Activated T-helper 9 cell treated with anti-CD3 and anti-CD28 coated beads, Interleukin-2, amount 50 U/mL, for 16 hours (primary cell): ENCODE data around the gene LRRC3.
A peak's percentile ranks its signal among the peaks of the same experiment; 100 is the strongest.
"Not testable (repeated sequence)": the region's sequence is repeated elsewhere in the genome, so short reads cannot be mapped to it uniquely, and the experiment has no call there.

ENCODE experiments used
- DNase-seq: peaks from one replicate; pipeline ENCODE4 v3.0.0-alpha.2; 2020; ENCODE audit warnings: low read depth

LRRC3 gene

GRCh38 chr21:44478124-44478800 is 23.0 kb downstream of the LRRC3 start:
- DNase-seq, result no peak

GRCh38 chr21:44478801-44479167 is 23.5 kb downstream of the LRRC3 start:
- DNase-seq, result no peak

- DNase-seq, result not testable (repeated sequence)
Measured at GRCh38 chr21:44479556-44480199, 24.4 kb downstream of the LRRC3 start.

- no peak for DNase-seq
Measured at GRCh38 chr21:44480200-44481053, 25.1 kb downstream of the LRRC3 start.

- DNase-seq, result no peak
Measured at GRCh38 chr21:44482581-44483287, 27.4 kb downstream of the LRRC3 start.

GRCh38 chr21:44483288-44484237 is 28.3 kb downstream of the LRRC3 start:
- no peak for DNase-seq

- DNase-seq, result no peak
Measured at GRCh38 chr21:44484498-44485253, 29.4 kb downstream of the LRRC3 start.

GRCh38 chr21:44485254-44485793 is 30.0 kb downstream of the LRRC3 start:
- peak; percentile 30 for DNase-seq

- no peak for DNase-seq
Measured at GRCh38 chr21:44485796-44486195, 30.5 kb downstream of the LRRC3 start.

- no peak for DNase-seq
Measured at GRCh38 chr21:44486302-44486701, 31.0 kb downstream of the LRRC3 start.

GRCh38 chr21:44487831-44488230 is 32.5 kb downstream of the LRRC3 start:
- peak; percentile 18 for DNase-seq

GRCh38 chr21:44489962-44490361 is 34.7 kb downstream of the LRRC3 start:
- no peak for DNase-seq

GRCh38 chr21:44490405-44490804 is 35.1 kb downstream of the LRRC3 start:
- no peak for DNase-seq

GRCh38 chr21:44490816-44491215 is 35.5 kb downstream of the LRRC3 start:
- no peak for DNase-seq

GRCh38 chr21:44492567-44493385 is 37.5 kb downstream of the LRRC3 start:
- DNase-seq, result no peak

GRCh38 chr21:44494418-44494817 is 39.1 kb downstream of the LRRC3 start:
- DNase-seq, result no peak

GRCh38 chr21:44494956-44495355 is 39.6 kb downstream of the LRRC3 start:
- DNase-seq, result no peak

- DNase-seq, result no peak
Measured at GRCh38 chr21:44495611-44496563, 40.6 kb downstream of the LRRC3 start.
